ENCODE results near the gene ZNF716.

- TF ChIP-seq POLR2A (IDR thresholded peaks at IDR 0.05) (no peak), CTCF (IDR thresholded peaks at IDR 0.05) (no peak), POLR2AphosphoS5 (IDR thresholded peaks at IDR 0.05) (no peak)
These were observed 11.7 kb upstream of the ZNF716 start for GRCh38 chr7:57438244-57438643.
